GM12878 (cell line): ENCODE data around the gene PHF21B. TPM values are rescaled to one million over a fixed set of nuclear protein-coding genes. Genes with fewer than 3 reads are reported as not detected.

ENCODE experiments used
- ATAC-seq: fragments of 200-7000 bp; cut with Tn5 transposase; 3 replicates; pipeline ENCODE4 v1.9.1; 2020; ENCODE audit warnings: mild to moderate bottlenecking, moderate library complexity
- BruUV-seq: library from RNA; stranded (reverse); fragments of 400-500 nt; replicated peaks from 2 replicates; lab custom pipeline; 2021; lab: Mats Ljungman, UMichigan
- CTCF ChIA-PET: fragments of 300-600 bp; sonication (Branson Sonifier 250); formaldehyde crosslinking; extraction: SDS; loops from one replicate; lab custom pipeline; 2021; ENCODE audit warnings: inconsistent platforms; lab: Yijun Ruan, JAX
- POLR2A ChIA-PET: fragments of 350-600 bp; formaldehyde crosslinking; extraction: SDS; loops from one replicate; lab custom pipeline; 2021; ENCODE audit warnings: inconsistent platforms; lab: Charles Lee
- RAD21 ChIA-PET: fragments of 300-600 bp; sonication (Branson Sonifier 250); formaldehyde crosslinking; loops from one replicate; lab custom pipeline; 2023; ENCODE audit warnings: antibody characterized with exemption; ENCODE audit not compliant: unreplicated experiment; lab: Charles Lee
- SMC1A ChIA-PET: fragments of 300-600 bp; sonication (Branson Sonifier 250); formaldehyde crosslinking; loops from one replicate; lab custom pipeline; 2023; ENCODE audit not compliant: unreplicated experiment, uncharacterized antibody; lab: Charles Lee
- DNase-seq: peaks from one replicate; pipeline ENCODE4 v3.0.0-alpha.2; 2011; ENCODE audit warnings: low read depth, low spot score
- FAIRE-seq: peaks from 3 replicates; lab custom pipeline; 2011; peaks lifted over from hg19 to GRCh38; lab: Jason Lieb, UNC
- H2AFZ ChIP-seq: 2 replicates; pipeline ENCODE4 v1.6.0; 2011; ENCODE audit warnings: low read depth, low read length, control low read depth; ENCODE audit not compliant: control insufficient read depth
- H3K27ac ChIP-seq: 2 replicates; pipeline ENCODE4 v1.5.1; 2011; ENCODE audit warnings: control low read depth; ENCODE audit not compliant: control insufficient read depth, insufficient read depth
- H3K27me3 ChIP-seq, 2 experiments: replicated peaks in 1 of 2; 2 replicates each; pipeline versions ENCODE4 v1.6.0 to v1.6.1; 2011; ENCODE audit warnings: low read length in 1 of 2; ENCODE audit not compliant: control insufficient read depth in 2 of 2, insufficient read depth in 2 of 2
- H3K36me3 ChIP-seq, 2 experiments: 2 replicates each; pipeline ENCODE4 v1.5.1; 2011; ENCODE audit warnings: low read length in 1 of 2; ENCODE audit not compliant: control insufficient read depth in 2 of 2, insufficient read depth in 2 of 2
- H3K4me1 ChIP-seq: 2 replicates; pipeline ENCODE4 v1.6.1; 2011; ENCODE audit warnings: mild to moderate bottlenecking, low read length, moderate library complexity, mixed read lengths; ENCODE audit not compliant: control insufficient read depth, insufficient read depth
- H3K4me2 ChIP-seq: 2 replicates; pipeline ENCODE4 v1.6.0; 2011; ENCODE audit warnings: control low read depth; ENCODE audit not compliant: control insufficient read depth, insufficient read depth
- H3K4me3 ChIP-seq: fragments of 200-600 bp; sonication (generic); 2 replicates; pipeline ENCODE4 v1.5.1; 2016
- H3K79me2 ChIP-seq: 2 replicates; pipeline ENCODE4 v1.6.0; 2011; ENCODE audit warnings: low read length; ENCODE audit not compliant: control insufficient read depth, insufficient read depth
- H3K9ac ChIP-seq: 2 replicates; pipeline ENCODE4 v1.8.0; 2011; ENCODE audit warnings: low read length, control low read depth, mixed read lengths; ENCODE audit not compliant: control insufficient read depth, insufficient read depth
- H3K9me3 ChIP-seq: replicated peaks from 3 replicates; pipeline ENCODE4 v1.5.1; 2011; ENCODE audit warnings: mild to moderate bottlenecking, low read length; ENCODE audit not compliant: control insufficient read depth, insufficient read depth
- H4K20me1 ChIP-seq: 2 replicates; pipeline ENCODE4 v1.6.0; 2011; ENCODE audit not compliant: control insufficient read depth, insufficient read depth
- BACH1 ChIP-seq: fragments of 450-650 bp; IDR thresholded peaks from 2 replicates; pipeline ENCODE4 v1.6.1; 2017; ENCODE audit warnings: mild to moderate bottlenecking, borderline replicate concordance
- CHD1 ChIP-seq: IDR thresholded peaks from 2 replicates; pipeline ENCODE4 v1.6.1; 2012; ENCODE audit warnings: low read depth, low read length, improper control_type of control experiment
- CHD4 ChIP-seq: fragments of 200-600 bp; sonication (generic); IDR thresholded peaks from 2 replicates; pipeline ENCODE4 v1.6.1; 2016; ENCODE audit warnings: mild to moderate bottlenecking
- EGR1 ChIP-seq, 2 experiments: IDR thresholded peaks; 1 replicate in 1 of 2; 2 replicates in 1 of 2; pipeline ENCODE4 v1.6.1; 2011 to 2012; ENCODE audit warnings: low read depth in 2 of 2, low read length in 2 of 2, borderline replicate concordance in 1 of 2, mild to moderate bottlenecking in 1 of 2, moderate library complexity in 1 of 2
- IRF4 ChIP-seq: IDR thresholded peaks from 2 replicates; pipeline ENCODE4 v1.6.1; 2011; ENCODE audit warnings: low read depth, low read length
- KLF5 ChIP-seq: fragments of 450-650 bp; IDR thresholded peaks from 2 replicates; pipeline ENCODE4 v1.6.1; 2014; ENCODE audit warnings: mild to moderate bottlenecking; ENCODE audit not compliant: partially characterized antibody
- MXI1 ChIP-seq: fragments of 150-350 bp; IDR thresholded peaks from 2 replicates; pipeline ENCODE4 v1.6.1; 2011; ENCODE audit warnings: low read depth, mild to moderate bottlenecking, inconsistent platforms, low read length, improper control_type of control experiment
- NFIC ChIP-seq: IDR thresholded peaks from 2 replicates; pipeline ENCODE4 v1.6.1; 2012; ENCODE audit warnings: low read depth, mild to moderate bottlenecking, inconsistent platforms, low read length, moderate library complexity
- NR2C2 ChIP-seq: IDR thresholded peaks from 2 replicates; pipeline ENCODE4 v1.6.1; 2011; ENCODE audit warnings: borderline replicate concordance, low read depth; ENCODE audit not compliant: control insufficient read depth, insufficient read length
- POLR2A ChIP-seq: IDR thresholded peaks from 2 replicates; pipeline ENCODE4 v1.6.1; 2011; ENCODE audit warnings: low read depth, mild to moderate bottlenecking, low read length
- RCOR1 ChIP-seq: conservative IDR thresholded peaks from 2 replicates; pipeline ENCODE4 v1.6.1; 2012; ENCODE audit warnings: low read depth, low read length, improper control_type of control experiment
- SREBF2 ChIP-seq: IDR thresholded peaks from 2 replicates; pipeline ENCODE4 v1.6.1; 2012; ENCODE audit warnings: mild to moderate bottlenecking, low read length
- SUZ12 ChIP-seq: fragments of 200-600 bp; sonication (generic); IDR thresholded peaks from one replicate; pipeline ENCODE4 v1.6.1; 2018; ENCODE audit warnings: antibody characterized with exemption, mild to moderate bottlenecking; ENCODE audit not compliant: unreplicated experiment
- ZNF24 ChIP-seq: fragments of 450-650 bp; IDR thresholded peaks from 2 replicates; pipeline ENCODE4 v1.6.1; 2017; ENCODE audit warnings: antibody characterized with exemption, mild to moderate bottlenecking
- ZNF592 ChIP-seq: fragments of 450-650 bp; IDR thresholded peaks from 2 replicates; pipeline ENCODE4 v1.6.1; 2017; ENCODE audit warnings: mild to moderate bottlenecking, moderate library complexity
- WGBS: methylation state at CpG from one replicate; pipeline ENCODE4 v1.1.6; 2016; ENCODE audit warnings: low lambda C conversion rate; ENCODE audit not compliant: insufficient replicate concordance, insufficient coverage; ENCODE audit errors: missing lambda C conversion rate; 5-methylcytosine and 5-hydroxymethylcytosine counted together
- in situ Hi-C: fragments of 300-500 bp; cut with MboI; formaldehyde crosslinking; loops from 9 replicates; pipeline ENCODE4 v1.14.3; 2018; ENCODE audit warnings: mixed read lengths
- intact Hi-C: fragments of 100-400 bp; cut with micrococcal nuclease; formaldehyde crosslinking; loops from one replicate; pipeline ENCODE4 v1.14.2; 2022; ENCODE audit not compliant: unreplicated experiment
- polyA plus RNA-seq, 11 experiments: library from polyadenylated mRNA; depleted of rRNA in 4 of 11; unstranded in 6 of 11; stranded (reverse) in 5 of 11; fragments of >200 nt; fragmentation: Nextera tagmentation in 4 of 11; fragmentation: Illumina TruSeq in 1 of 11; extraction: Ambion mirVana in 4 of 11; extraction: Trizol in 1 of 11; gene quantifications; 1 replicate in 1 of 11; 2 replicates in 10 of 11; pipeline versions ENCODE4 v1.2.1 to v1.2.3, GENCODE V29; 2011 to 2016; ENCODE audit warnings: inconsistent platforms in 2 of 11, missing spikeins in 2 of 11, low read depth in 1 of 11
- total RNA-seq, 4 experiments: library from RNA; depleted of rRNA in 3 of 4; stranded (reverse); fragments of >200 nt in 3 of 4; fragmentation: Illumina TruSeq in 1 of 4; extraction: Trizol in 1 of 4; gene quantifications; 2 replicates each; pipeline versions ENCODE4 v1.2.1 to v1.2.3, GENCODE V29; 2013 to 2021

Gene PHF21B
- total and polyA plus RNA-seq, 10 of the 15 experiments (the other 5 are each of a cell fraction or from before 2014, with no cell fraction given): 0.03 to 0.35 TPM; not detected in 8

- no peak for ATAC-seq
- Histone ChIP-seq H3K27me3 (peaks cover 0 to 3% of the 10 kb centered on the region in 2 experiments; a peak in 2 of 4 replicates), H3K36me3 (no peaks in the 10 kb centered on the region), H3K9me3 (peaks cover 1% of the 10 kb centered on the region; the same call in 2 of the 3 replicates), H3K79me2 (no peaks in the 10 kb centered on the region), H3K4me3 (no peak overlapping the region), H2AFZ (no peak overlapping the region), H4K20me1 (no peaks in the 10 kb centered on the region), H3K9ac (no peak overlapping the region), H3K4me2 (no peak overlapping the region), H3K27ac (no peak overlapping the region), H3K4me1 (no peaks in the 10 kb centered on the region)
- FAIRE-seq: no peak
- intact Hi-C loops (no loop called here), in situ Hi-C loops (no loop called here)
- ChIA-PET SMC1A (no interaction called here), RAD21 (no interaction called here), CTCF (no interaction called here), POLR2A (no interaction called here)
- no peak for DNase-seq
- no peak for TF ChIP-seq BACH1
- TF ChIP-seq SREBF2: no peak
- WGBS: 71% methylated on average over 11 of the region's 11 CpGs
- BruUV-seq: no TSS peak
These were observed 81.7 kb downstream of the PHF21B start for GRCh38 chr22:44928136-44928463.

- no peaks in the 10 kb centered on the region for H4K20me1 ChIP-seq
- H3K4me3 ChIP-seq: no peak overlapping the region
- no peak overlapping the region for H3K4me2 ChIP-seq
- no TSS peak for BruUV-seq
- H3K36me3 ChIP-seq: no peaks in the 10 kb centered on the region
- SMC1A ChIA-PET: interaction anchor here (0.6 kb wide), 2 partner anchors 61 to 1548 kb away, joined by 3 read pairs; no protein-coding TSS in a partner anchor
- DNase-seq: no peak
- in situ Hi-C loops (no loop called here), intact Hi-C loops (no loop called here)
- POLR2A ChIA-PET: no interaction called here
- no peak overlapping the region for H3K9ac ChIP-seq
- H3K9me3 ChIP-seq: peaks cover 1% of the 10 kb centered on the region; the same call in 2 of the 3 replicates
- H3K27me3 ChIP-seq: peaks cover 0 to 3% of the 10 kb centered on the region in 2 experiments; a peak in 2 of 4 replicates
- H3K4me1 ChIP-seq: no peaks in the 10 kb centered on the region
- H3K27ac ChIP-seq: no peak overlapping the region
- 39% methylated on average over 17 of the region's 18 CpGs for WGBS
- H2AFZ ChIP-seq: no peak overlapping the region
- H3K79me2 ChIP-seq: no peaks in the 10 kb centered on the region
- CTCF ChIA-PET: no interaction called here
- no peak for FAIRE-seq
- no peak for ATAC-seq
- RAD21 ChIA-PET: no interaction called here
- no peak for TF ChIP-seq SUZ12
- TF ChIP-seq RCOR1: no peak
- TF ChIP-seq MXI1: no peak
- no peak for TF ChIP-seq EGR1 (IDR thresholded peaks at IDR 0.05; ENCODE audit: borderline replicate concordance in 1 of 2, low read depth in 2 of 2, low read length in 2 of 2)
- no peak for TF ChIP-seq NR2C2
- TF ChIP-seq ZNF592: no peak
- TF ChIP-seq IRF4: no peak
- no peak for TF ChIP-seq NFIC
- TF ChIP-seq KLF5: no peak
- TF ChIP-seq CHD4: no peak
- TF ChIP-seq POLR2A: no peak
- TF ChIP-seq ZNF24: no peak
- no peak for TF ChIP-seq CHD1
These were observed 82.2 kb downstream of the PHF21B start for GRCh38 chr22:44927463-44928135.
